Cardiac septum (tissue), 1 donor: ENCODE results near the gene AURKB. TPM values are rescaled to one million over a fixed set of nuclear protein-coding genes. Genes with fewer than 3 reads are reported as not detected.
"Not testable (repeated sequence)": the region's sequence is repeated elsewhere in the genome, so short reads cannot be mapped to it uniquely, and the experiment has no call there.

Experiments used
- DNase-seq: peaks from one replicate; pipeline ENCODE4 v3.0.0-alpha.2; 2020; ENCODE audit warnings: low spot score
- intact Hi-C: fragments of 100-400 bp; cut with DNase I; formaldehyde crosslinking; loops from one replicate; pipeline ENCODE4 v1.14.0; 2022
- total RNA-seq: library from RNA; stranded (reverse); fragmentation: NEBNext Ultra II Directional; extraction: Animal tissue kit (Norgen Biotek cat#: 25700); gene quantifications from one replicate; pipeline ENCODE4 v1.2.1, GENCODE V29; 2021
- donor health status: DM: no; HTN: no; CAD: no.

AURKB gene
- total RNA-seq, 1 donor from 2014 or later: 0.83 TPM

GRCh38 chr17:8226536-8227237 is 16.3 kb upstream of the AURKB start:
- DNase-seq: peak; percentile 77
- intact Hi-C loops: loop anchor here (2.0 to 10.0 kb wide), 2 partner anchors 22 to 148 kb away; partner anchors contain the start of genes CTC1, KRABD2 and PFAS

DNA sequence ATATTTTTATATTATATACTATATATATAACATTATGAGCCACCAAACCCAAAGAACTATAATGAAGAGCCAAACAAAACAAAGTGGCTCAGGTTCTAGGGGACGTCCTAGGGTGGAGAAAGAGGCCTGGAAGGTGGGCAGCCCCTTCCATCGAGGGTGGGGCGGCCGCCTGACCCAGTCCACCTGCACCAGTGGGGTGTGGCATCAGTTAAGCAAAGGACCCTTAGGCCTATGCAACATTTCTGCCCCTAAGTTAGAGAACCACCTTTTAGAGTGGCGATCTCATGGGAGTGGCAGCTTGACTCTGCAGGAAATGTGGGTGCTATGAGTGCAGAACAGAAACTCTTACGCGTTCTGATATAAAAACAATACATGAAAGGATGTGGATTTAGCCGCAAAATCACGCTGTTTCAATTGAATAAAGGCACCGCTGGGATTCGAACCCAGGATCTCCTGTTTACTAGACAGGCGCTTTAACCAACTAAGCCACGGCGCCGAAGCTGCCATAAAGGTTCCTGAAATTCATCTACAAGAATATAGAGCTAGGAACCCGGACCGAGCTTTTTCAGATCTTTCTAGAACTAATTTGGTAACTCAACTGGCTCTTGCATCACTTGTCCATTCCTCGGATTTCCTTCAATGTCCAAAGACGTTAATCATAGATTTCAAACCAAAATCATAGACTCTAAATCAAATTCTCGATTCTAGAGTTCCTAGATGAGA is 15.6 kb upstream of the AURKB start:
- no peak for DNase-seq
- intact Hi-C loops: loop anchor here (2.0 to 10.0 kb wide), 2 partner anchors 23 to 149 kb away; partner anchors contain the start of genes CTC1, KRABD2 and PFAS

GRCh38 chr17:8224891-8225812 is 14.8 kb upstream of the AURKB start:
- intact Hi-C loops: loop anchor here (10.0 kb wide), 1 partner anchor 150 kb away; the partner anchor contains the start of gene KRABD2
- no peak for DNase-seq

DNA sequence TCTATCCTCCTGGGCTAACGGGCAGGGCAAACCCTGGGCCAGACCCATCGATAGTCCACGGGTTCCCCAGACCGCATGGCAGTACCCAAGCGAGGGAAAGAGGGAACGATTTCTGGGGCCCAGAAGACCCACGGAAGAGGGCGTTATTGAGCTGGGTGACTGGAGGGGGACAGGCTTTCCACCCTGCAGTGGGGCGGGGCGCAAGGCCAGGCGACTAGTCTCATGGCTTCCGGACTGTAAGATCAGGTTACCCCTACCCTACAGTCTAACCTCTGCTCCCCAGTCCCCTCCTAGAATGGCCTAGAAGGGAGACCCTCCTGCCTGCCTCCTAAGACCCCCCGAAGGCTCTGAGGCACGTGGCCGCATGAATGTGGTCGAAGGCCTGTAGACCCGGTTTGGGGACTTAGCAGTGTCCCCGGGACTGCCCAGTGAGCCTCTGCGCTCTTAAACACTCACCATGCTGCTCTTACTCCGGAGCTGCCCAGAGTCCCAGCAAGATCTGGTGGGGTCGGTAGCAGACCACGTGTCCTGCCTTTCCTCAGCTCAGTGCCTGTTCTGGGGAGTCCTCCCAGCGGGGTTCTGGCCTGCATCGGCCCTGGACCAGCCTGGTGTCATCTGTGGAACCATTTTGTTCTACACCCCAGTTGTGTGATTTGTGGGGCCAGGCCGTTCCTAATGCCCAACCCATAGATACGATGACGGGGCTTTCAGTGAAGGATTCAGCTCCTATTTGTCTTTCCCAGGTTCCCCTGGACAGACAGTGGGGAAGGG is 13.2 kb upstream of the AURKB start:
- intact Hi-C loops: loop anchor here (2.0 to 10.0 kb wide), 2 partner anchors 103 to 151 kb away; partner anchors contain the start of gene KRABD2
- no peak for DNase-seq

GRCh38 chr17:8222630-8223355 is 12.4 kb upstream of the AURKB start:
- intact Hi-C loops: loop anchor here (1.0 to 10.0 kb wide), 3 partner anchors 36 to 152 kb away; partner anchors contain the start of gene KRABD2
- peak; percentile 97 for DNase-seq

DNA sequence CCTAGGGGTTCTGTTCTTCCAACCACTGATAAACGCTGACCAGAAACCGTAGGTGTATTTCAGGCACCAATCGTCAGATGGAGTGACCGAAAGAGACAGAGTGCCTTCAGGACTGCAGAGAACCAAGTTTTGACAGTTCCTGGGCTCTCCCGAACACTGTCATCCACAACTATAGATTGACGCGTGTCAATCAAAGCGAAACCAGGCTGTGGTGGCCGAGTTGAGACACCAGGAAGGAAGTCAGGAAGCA is 11.9 kb upstream of the AURKB start:
- DNase-seq: no peak
- intact Hi-C loops: loop anchor here (1.0 to 10.0 kb wide), 3 partner anchors 36 to 152 kb away; partner anchors contain the start of gene KRABD2

DNA sequence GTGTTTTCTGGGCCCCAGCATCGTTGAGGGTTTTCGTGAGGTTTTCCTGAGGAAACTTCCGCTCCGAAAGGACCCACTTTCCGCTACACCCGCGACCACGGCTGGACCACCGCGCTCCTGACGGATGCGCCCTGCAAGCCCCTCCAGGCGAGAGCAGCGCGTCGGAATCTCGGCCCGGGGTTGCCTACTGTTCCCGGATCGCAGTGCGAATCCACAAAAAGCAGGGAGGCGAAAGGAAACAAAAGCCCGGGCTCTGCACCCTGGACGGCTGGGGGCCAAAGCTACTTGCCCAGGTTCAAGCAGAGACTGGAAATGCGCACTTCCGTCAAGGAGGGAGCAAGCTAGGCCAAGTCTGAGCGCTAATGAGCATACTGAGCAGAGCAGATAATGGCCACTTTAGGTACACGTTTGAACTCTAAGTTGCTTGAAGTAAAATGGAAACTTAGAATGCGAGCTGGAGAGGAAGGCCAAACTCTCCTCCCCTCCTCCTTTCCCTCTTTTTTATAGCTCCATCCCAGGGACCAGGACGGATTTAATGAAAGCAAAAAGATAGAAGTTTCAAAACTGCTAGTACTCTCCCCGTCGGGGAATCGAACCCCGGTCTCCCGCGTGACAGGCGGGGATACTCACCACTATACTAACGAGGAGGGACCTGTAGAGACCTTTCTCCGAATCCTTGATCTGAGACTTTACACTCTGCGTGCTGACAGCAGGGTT is 11.4 kb upstream of the AURKB start:
- intact Hi-C loops: loop anchor here (1.0 to 10.0 kb wide), 3 partner anchors 36 to 153 kb away; partner anchors contain the start of gene KRABD2
- DNase-seq: peak; percentile 88

- peak; percentile 91 for DNase-seq
- intact Hi-C loops: loop anchor here (10.0 kb wide), 1 partner anchor 154 kb away; the partner anchor contains the start of gene KRABD2
Measured at GRCh38 chr17:8220783-8221662, 10.6 kb upstream of the AURKB start.

DNA sequence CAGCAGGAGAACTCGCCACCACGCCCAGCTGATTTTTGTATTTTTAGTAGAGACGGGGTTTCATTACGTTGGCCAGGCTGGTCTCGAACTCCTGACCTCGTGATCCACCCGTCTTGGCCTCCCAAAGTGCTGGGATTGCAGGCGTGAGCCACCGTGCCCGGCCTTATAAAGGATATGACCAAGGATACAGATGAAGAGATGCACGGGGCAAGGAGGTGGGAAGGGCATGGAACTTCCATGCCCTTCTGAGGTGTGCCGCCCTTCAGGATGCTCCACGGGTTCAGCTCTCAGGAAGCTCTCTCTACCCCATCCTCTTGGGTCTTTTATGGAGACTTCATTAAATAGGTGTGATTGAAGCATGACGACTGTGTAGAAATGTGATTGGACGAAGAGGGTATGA is 3.6 kb upstream of the AURKB start:
- DNase-seq, intact Hi-C loops: not testable (repeated sequence)

- intact Hi-C loops: no loop called here
Measured at GRCh38 chr17:8212312-8213180, 2.2 kb upstream of the AURKB start.

DNA sequence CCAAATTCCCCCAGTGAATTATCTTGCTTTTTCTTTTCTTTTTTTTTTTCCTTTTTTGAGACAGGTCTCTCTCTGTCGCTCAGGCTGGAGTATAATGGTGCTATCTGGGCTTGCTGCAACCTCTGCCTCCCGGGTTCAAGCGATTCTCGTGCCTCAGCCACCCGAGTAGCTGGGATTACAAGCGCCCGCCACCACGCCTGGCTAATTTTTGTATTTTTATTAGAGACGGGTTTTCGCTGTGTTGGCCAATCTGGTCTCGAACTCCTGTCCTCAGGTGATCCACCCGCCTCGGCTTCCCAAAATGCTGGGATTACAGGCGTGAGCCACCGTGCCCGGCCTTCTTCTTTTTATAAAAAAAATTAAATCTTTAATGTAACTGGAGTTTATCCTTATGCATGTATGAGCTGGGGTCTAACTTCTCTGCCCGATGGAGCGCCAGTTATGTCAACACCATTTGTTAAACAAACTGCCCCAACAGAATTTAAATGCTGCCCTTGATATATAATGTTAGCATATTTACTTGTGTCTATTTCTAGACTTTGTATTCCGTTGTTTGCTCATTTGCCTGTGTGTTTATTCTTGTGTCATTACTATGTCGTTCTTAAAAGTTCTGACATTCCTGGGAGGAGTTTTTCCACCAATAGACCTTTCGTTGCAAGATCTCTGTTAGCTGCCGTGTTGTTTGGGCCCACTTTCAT is 535 bp upstream of the AURKB start:
- DNase-seq: no peak

More at GRCh38 chr17:8212312-8213180, 2.2 kb upstream of the AURKB start:
- no peak for DNase-seq

GRCh38 chr17:8206536-8206935 is 3.8 kb downstream of the AURKB start:
- intact Hi-C loops: no loop called here
- no peak for DNase-seq

More for the DNA sequence above, 535 bp upstream of the AURKB start:
- intact Hi-C loops: no loop called here

- DNase-seq: no peak
- intact Hi-C loops: no loop called here
Measured at GRCh38 chr17:8204761-8205555, 5.4 kb downstream of the AURKB start.

GRCh38 chr17:8192070-8192815 is 18.1 kb downstream of the AURKB start:
- intact Hi-C loops: no loop called here

More at GRCh38 chr17:8192070-8192815, 18.1 kb downstream of the AURKB start:
- peak; percentile 90 for DNase-seq
